IMR-90 (cell line): ENCODE data around the gene SERPINA4. TPM values are rescaled to one million over a fixed set of nuclear protein-coding genes. Genes with fewer than 3 reads are reported as not detected.

ENCODE experiments used
- ATAC-seq: fragments of 200-7000 bp; cut with Tn5 transposase; 2 replicates; pipeline ENCODE4 v1.9.1; 2020; ENCODE audit warnings: low read depth, mild to moderate bottlenecking, moderate library complexity
- BruUV-seq: library from RNA; stranded (reverse); fragments of 400-500 nt; replicated peaks from 2 replicates; lab custom pipeline; 2021; lab: Mats Ljungman, UMichigan
- CTCF ChIA-PET: fragments of 300-600 bp; formaldehyde crosslinking; extraction: SDS; loops from one replicate; lab custom pipeline; 2021; ENCODE audit warnings: antibody characterized with exemption; lab: Yijun Ruan, JAX
- POLR2A ChIA-PET: fragments of 300-600 bp; sonication (Branson Sonifier 250); formaldehyde crosslinking; loops from one replicate; lab custom pipeline; 2022; ENCODE audit warnings: antibody characterized with exemption; ENCODE audit not compliant: unreplicated experiment; lab: Charles Lee
- DNase-seq: peaks from one replicate; pipeline ENCODE4 v3.0.0; 2013
- H2AFZ ChIP-seq: replicated peaks from 2 replicates; pipeline ENCODE3; 2013; ENCODE audit warnings: low read length, mild to moderate bottlenecking; ENCODE audit not compliant: poor library complexity
- H2AK5ac ChIP-seq: 2 replicates; pipeline ENCODE4 v1.6.1; 2013; ENCODE audit warnings: low read depth, low read length, inconsistent platforms
- H2AK9ac ChIP-seq: replicated peaks from 2 replicates; pipeline ENCODE3; 2013; ENCODE audit warnings: mild to moderate bottlenecking, low read depth, low read length, moderate library complexity; ENCODE audit not compliant: poor library complexity
- H2BK120ac ChIP-seq: 2 replicates; pipeline ENCODE4 v1.6.1; 2013; ENCODE audit warnings: low read depth, low read length, inconsistent platforms
- H2BK15ac ChIP-seq: 3 replicates; pipeline ENCODE4 v1.6.1; 2013; ENCODE audit warnings: low read depth, low read length, inconsistent platforms
- H2BK20ac ChIP-seq: 2 replicates; pipeline ENCODE4 v1.6.1; 2013; ENCODE audit warnings: low read depth, mild to moderate bottlenecking, inconsistent platforms, low read length, moderate library complexity
- H2BK5ac ChIP-seq: 2 replicates; pipeline ENCODE4 v1.6.1; 2013; ENCODE audit warnings: mild to moderate bottlenecking, low read depth, low read length, inconsistent platforms; ENCODE audit not compliant: poor library complexity, severe bottlenecking
- H3K14ac ChIP-seq: replicated peaks from 2 replicates; pipeline ENCODE4 v1.6.1; 2013; ENCODE audit warnings: low read depth, low read length, inconsistent platforms
- H3K18ac ChIP-seq: 2 replicates; pipeline ENCODE4 v1.6.1; 2013; ENCODE audit warnings: low read depth, low read length, control low read depth
- H3K23ac ChIP-seq: 2 replicates; pipeline ENCODE4 v1.6.1; 2013; ENCODE audit warnings: low read depth, low read length, inconsistent platforms
- H3K27ac ChIP-seq: 2 replicates; pipeline ENCODE4 v1.5.1; 2013; ENCODE audit warnings: mild to moderate bottlenecking, control low read depth, low read length; ENCODE audit not compliant: insufficient read depth
- H3K27me3 ChIP-seq: 2 replicates; pipeline ENCODE4 v1.6.1; 2013; ENCODE audit warnings: low read length; ENCODE audit not compliant: control insufficient read depth, insufficient read depth
- H3K36me3 ChIP-seq: 2 replicates; pipeline ENCODE4 v1.6.1; 2013; ENCODE audit warnings: low read length, mixed read lengths; ENCODE audit not compliant: control insufficient read depth, insufficient read depth
- H3K4ac ChIP-seq: 2 replicates; pipeline ENCODE4 v1.6.1; 2013; ENCODE audit warnings: low read depth, low read length, inconsistent platforms
- H3K4me1 ChIP-seq: 2 replicates; pipeline ENCODE4 v1.6.1; 2013; ENCODE audit warnings: low read length, mixed read lengths; ENCODE audit not compliant: control insufficient read depth, insufficient read depth
- H3K4me2 ChIP-seq: 2 replicates; pipeline ENCODE4 v1.6.1; 2013; ENCODE audit warnings: low read depth, mild to moderate bottlenecking, control low read depth, low read length, moderate library complexity
- H3K4me3 ChIP-seq: 2 replicates; pipeline ENCODE4 v1.5.1; 2013; ENCODE audit warnings: low read depth, mild to moderate bottlenecking, control low read depth, low read length, moderate library complexity; ENCODE audit not compliant: insufficient read depth
- H3K56ac ChIP-seq: 2 replicates; pipeline ENCODE4 v1.6.1; 2013; ENCODE audit warnings: low read length, inconsistent platforms; ENCODE audit not compliant: insufficient read depth; ENCODE audit errors: extremely low read depth
- H3K79me1 ChIP-seq, 2 experiments: 2 replicates each; pipeline ENCODE4 v1.6.1; 2013; ENCODE audit warnings: low read length in 2 of 2, inconsistent platforms in 1 of 2, low read depth in 1 of 2
- H3K9ac ChIP-seq: 2 replicates; pipeline ENCODE4 v1.6.1; 2013; ENCODE audit warnings: low read depth, low read length, control low read depth
- H3K9me1 ChIP-seq: 2 replicates; pipeline ENCODE4 v1.6.1; 2013; ENCODE audit warnings: low read length, inconsistent platforms; ENCODE audit not compliant: insufficient read depth
- H3K9me3 ChIP-seq: 2 replicates; pipeline ENCODE4 v1.6.1; 2013; ENCODE audit warnings: low read length; ENCODE audit not compliant: control insufficient read depth, insufficient read depth
- H4K20me1 ChIP-seq: 2 replicates; pipeline ENCODE4 v1.6.1; 2013; ENCODE audit warnings: low read length, inconsistent platforms; ENCODE audit not compliant: insufficient read depth
- H4K5ac ChIP-seq: 2 replicates; pipeline ENCODE4 v1.6.1; 2013; ENCODE audit warnings: mild to moderate bottlenecking, low read depth, low read length, control low read depth
- H4K8ac ChIP-seq, 2 experiments: 2 replicates each; pipeline ENCODE4 v1.6.1; 2013; ENCODE audit warnings: low read depth in 2 of 2, low read length in 2 of 2, control low read depth in 1 of 2, inconsistent platforms in 1 of 2
- H4K91ac ChIP-seq: 2 replicates; pipeline ENCODE4 v1.6.1; 2013; ENCODE audit warnings: low read depth, low read length, inconsistent platforms; ENCODE audit not compliant: insufficient read depth
- BHLHE40 ChIP-seq: fragments of 150-350 bp; IDR thresholded peaks from 2 replicates; pipeline ENCODE4 v1.6.1; 2016; ENCODE audit warnings: mild to moderate bottlenecking, low read depth, low read length
- CEBPB ChIP-seq: IDR thresholded peaks from 2 replicates; pipeline ENCODE4 v1.6.1; 2012; ENCODE audit warnings: low read depth, low read length, improper control_type of control experiment
- CHD1 ChIP-seq: IDR thresholded peaks from 2 replicates; pipeline ENCODE4 v1.6.1; 2012; ENCODE audit warnings: low read depth, low read length, improper control_type of control experiment
- CTCF ChIP-seq: conservative IDR thresholded peaks from 2 replicates; pipeline ENCODE4 v1.5.1; 2012; ENCODE audit warnings: mild to moderate bottlenecking, low read depth, low read length, improper control_type of control experiment
- MAFK ChIP-seq: IDR thresholded peaks from 2 replicates; pipeline ENCODE4 v1.6.1; 2012; ENCODE audit warnings: low read depth, low read length, improper control_type of control experiment
- MAZ ChIP-seq: IDR thresholded peaks from 2 replicates; pipeline ENCODE4 v1.6.1; 2012; ENCODE audit warnings: low read depth, mild to moderate bottlenecking, low read length, improper control_type of control experiment, moderate library complexity, borderline replicate concordance
- MXI1 ChIP-seq: IDR thresholded peaks from 2 replicates; pipeline ENCODE4 v1.6.1; 2012; ENCODE audit warnings: low read depth, mild to moderate bottlenecking, low read length, moderate library complexity, borderline replicate concordance
- NFE2L2 ChIP-seq: fragments of 150-350 bp; IDR thresholded peaks from 2 replicates; pipeline ENCODE4 v1.6.1; 2016; ENCODE audit warnings: low read depth, mild to moderate bottlenecking, low read length
- POLR2A ChIP-seq: IDR thresholded peaks from 2 replicates; pipeline ENCODE4 v1.6.1; 2012; ENCODE audit warnings: mild to moderate bottlenecking, low read depth, low read length
- RAD21 ChIP-seq: IDR thresholded peaks from 2 replicates; pipeline ENCODE4 v1.6.1; 2012; ENCODE audit warnings: low read length, improper control_type of control experiment
- RCOR1 ChIP-seq: IDR thresholded peaks from 2 replicates; pipeline ENCODE4 v1.6.1; 2012; ENCODE audit warnings: mild to moderate bottlenecking, low read length, improper control_type of control experiment; ENCODE audit not compliant: insufficient replicate concordance
- RFX5 ChIP-seq: IDR thresholded peaks from 2 replicates; pipeline ENCODE4 v1.8.0; 2012; ENCODE audit warnings: low read depth, mild to moderate bottlenecking, low read length, moderate library complexity
- SMC3 ChIP-seq: fragments of 150-350 bp; IDR thresholded peaks from 2 replicates; pipeline ENCODE4 v1.6.1; 2016; ENCODE audit warnings: low read depth, mild to moderate bottlenecking, antibody characterized with exemption, low read length, moderate library complexity
- USF2 ChIP-seq: fragments of 150-350 bp; IDR thresholded peaks from 2 replicates; pipeline ENCODE4 v1.6.1; 2017; ENCODE audit warnings: mild to moderate bottlenecking, antibody characterized with exemption, low read length, low read depth
- WGBS, 2 experiments: methylation state at CpG; one replicate each; pipeline versions ENCODE4 v1.1.5 to v1.1.7; 2013; ENCODE audit warnings: missing lambda C conversion rate in 2 of 2; ENCODE audit not compliant: insufficient read length in 1 of 2; ENCODE audit errors: extremely low coverage in 2 of 2; 5-methylcytosine and 5-hydroxymethylcytosine counted together
- dilution Hi-C: fragments of 300-500 bp; cut with HindIII; formaldehyde crosslinking; loops from one replicate; pipeline ENCODE4 v1.14.3; 2018; ENCODE audit warnings: low sequenced_read_pairs; ENCODE audit not compliant: unreplicated experiment
- in situ Hi-C: fragments of 300-500 bp; cut with MboI; formaldehyde crosslinking; loops from 3 replicates; pipeline ENCODE4 v1.14.3; 2019; ENCODE audit warnings: low sequenced_read_pairs, inconsistent platforms, mixed read lengths
- intact Hi-C: fragments of 100-400 bp; cut with micrococcal nuclease; formaldehyde crosslinking; loops from 2 replicates; pipeline ENCODE4 v1.10.0; 2022
- polyA plus RNA-seq, 3 experiments: library from polyadenylated mRNA; depleted of rRNA; stranded (reverse); fragments of >200 nt; gene quantifications; 2 replicates each; pipeline ENCODE4 v1.2.3, GENCODE V29; 2012; ENCODE audit warnings: low replicate concordance in 1 of 3
- total RNA-seq: library from RNA; depleted of rRNA; stranded (reverse); fragments of >200 nt; gene quantifications from 2 replicates; pipeline ENCODE4 v1.2.3, GENCODE V29; 2012
- TF ChIP-seq, protein P1 (sequence below): fragments of 150-350 bp; IDR thresholded peaks from 2 replicates; pipeline ENCODE4 v1.6.1; 2016; ENCODE audit warnings: low read depth, mild to moderate bottlenecking, low read length, moderate library complexity, borderline replicate concordance

The SERPINA4 gene
- total and polyA plus RNA-seq, 2 of the 4 experiments (the other 2 are of a cell fraction), result not detected

- 55% methylated on average over 2 of the region's 5 CpGs; no CpG with 5 or more reads in 1 of the 2 experiments for WGBS, 2 experiments
- no peak overlapping the region for H2AFZ ChIP-seq
- H3K56ac ChIP-seq, result no peak overlapping the region
- H3K18ac ChIP-seq, result no peak overlapping the region
- no peak overlapping the region for H4K8ac ChIP-seq
- H2AK5ac ChIP-seq, result no peak overlapping the region
- no peaks in the 10 kb centered on the region for H4K20me1 ChIP-seq
- no peaks in the 10 kb centered on the region; the same call in 1 of the 2 replicates for H3K27me3 ChIP-seq
- no peak overlapping the region for H2BK120ac ChIP-seq
- ChIA-PET POLR2A (no interaction called here), CTCF (no interaction called here)
- no peak overlapping the region for H3K23ac ChIP-seq
- no peaks in the 10 kb centered on the region for H3K79me1 ChIP-seq
- ATAC-seq (no peak), DNase-seq (peak; percentile 21)
- no TSS peak for BruUV-seq
- no peak overlapping the region for H2BK20ac ChIP-seq
- no peak overlapping the region for H2BK5ac ChIP-seq
- dilution Hi-C loops (no loop called here), in situ Hi-C loops (no loop called here), intact Hi-C loops (no loop called here)
- no peak overlapping the region for H4K5ac ChIP-seq
- no peak overlapping the region for H4K91ac ChIP-seq
- H3K4me1 ChIP-seq, result no peaks in the 10 kb centered on the region
- no peak overlapping the region for H3K4me3 ChIP-seq
- no peaks in the 10 kb centered on the region for H3K36me3 ChIP-seq
- no peak overlapping the region for H3K4ac ChIP-seq
- no peak overlapping the region for H3K27ac ChIP-seq
- no peaks in the 10 kb centered on the region; the same call in 1 of the 2 replicates for H3K9me3 ChIP-seq
- no peak overlapping the region for H3K14ac ChIP-seq
- H3K4me2 ChIP-seq, result no peak overlapping the region
- no peak overlapping the region for H3K9ac ChIP-seq
- no peaks in the 10 kb centered on the region for H3K9me1 ChIP-seq
- H2AK9ac ChIP-seq, result peak overlapping the region; percentile 79
- H2BK15ac ChIP-seq, result no peak overlapping the region
- TF ChIP-seq POLR2A (no peak), CEBPB (no peak), USF2 (no peak), CTCF (no peak), CHD1 (no peak), SMC3 (no peak), MXI1 (no peak), MAFK (no peak), RAD21 (no peak), NFE2L2 (no peak), RCOR1 (no peak), MAZ (no peak), BHLHE40 (no peak), RFX5 (no peak)
- TF ChIP-seq, protein P1, sequence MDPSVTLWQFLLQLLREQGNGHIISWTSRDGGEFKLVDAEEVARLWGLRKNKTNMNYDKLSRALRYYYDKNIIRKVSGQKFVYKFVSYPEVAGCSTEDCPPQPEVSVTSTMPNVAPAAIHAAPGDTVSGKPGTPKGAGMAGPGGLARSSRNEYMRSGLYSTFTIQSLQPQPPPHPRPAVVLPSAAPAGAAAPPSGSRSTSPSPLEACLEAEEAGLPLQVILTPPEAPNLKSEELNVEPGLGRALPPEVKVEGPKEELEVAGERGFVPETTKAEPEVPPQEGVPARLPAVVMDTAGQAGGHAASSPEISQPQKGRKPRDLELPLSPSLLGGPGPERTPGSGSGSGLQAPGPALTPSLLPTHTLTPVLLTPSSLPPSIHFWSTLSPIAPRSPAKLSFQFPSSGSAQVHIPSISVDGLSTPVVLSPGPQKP, result no peak
Measured at GRCh38 chr14:94575730-94576585, 14.7 kb downstream of the SERPINA4 start.
